ENCODE results near the gene PELI1. TPM values are rescaled to one million over a fixed set of nuclear protein-coding genes. Genes with fewer than 3 reads are reported as not detected.

The PELI1 gene
- total and polyA plus RNA-seq, 2 donors (not counting 3 experiments of a cell fraction or from before 2014, with no cell fraction given): 14.2 to 30.9 TPM

- Histone ChIP-seq H3K9ac (replicated peaks; ENCODE audit: extremely low read depth, insufficient read depth, low read length) (no peak overlapping the region), H3K9me1 (replicated peaks; ENCODE audit: control insufficient read depth, extremely low read depth, insufficient read depth, low read length) (no peaks in the 10 kb centered on the region), H3K4me3 (replicated peaks in 1 of 3; ENCODE audit: insufficient read depth in 1 of 3, low read depth in 1 of 3, low read length in 3 of 3) (no peak overlapping the region), H3K79me2 (ENCODE audit: control insufficient read depth, insufficient read depth, low read length) (peaks cover 92% of the 10 kb centered on the region), H3K9me3 (replicated peaks; ENCODE audit: control insufficient read depth, insufficient read depth, low read length) (no peaks in the 10 kb centered on the region), H4K20me1 (replicated peaks; ENCODE audit: control insufficient read depth, extremely low read depth, insufficient read depth, low read length) (peaks cover 12% of the 10 kb centered on the region), H3K27ac (ENCODE audit: insufficient read depth, low read depth, low read length) (no peak overlapping the region), H3K36me3 (ENCODE audit: control insufficient read depth in 2 of 2, extremely low read depth in 1 of 2, insufficient read depth in 2 of 2, low read length in 2 of 2) (no peaks in the 10 kb centered on the region), H3K27me3 (ENCODE audit: control insufficient read depth in 2 of 2, insufficient read depth in 2 of 2, low read length in 2 of 2) (no peaks in the 10 kb centered on the region), H2AFZ (ENCODE audit: low read depth, low read length) (no peak overlapping the region), H3K4me2 (ENCODE audit: insufficient read depth, low read length) (no peak overlapping the region), H3K4me1 (ENCODE audit: control insufficient read depth, extremely low read depth, insufficient read depth, low read length) (no peaks in the 10 kb centered on the region)
- ChIA-PET POLR2A (no interaction called here), CTCF (interaction anchor here (0.7 to 2.1 kb wide), 7 partner anchors 9 to 75 kb away, joined by 3 to 7 read pairs (median 5); no protein-coding TSS in a partner anchor)
- intact Hi-C loops (cut with micrococcal nuclease) (no loop called here), dilution Hi-C loops (cut with MboI; ENCODE audit: extremely low pct_ligation_motif_present, low sequenced_read_pairs) (no loop called here)
- DNase-seq (ENCODE audit: low read depth, low spot score) (no peak), FAIRE-seq (no peak)
- no TSS peak for BruUV-seq (replicated peaks)
- TF ChIP-seq JUN (IDR thresholded peaks at IDR 0.05; ENCODE audit: borderline replicate concordance, insufficient read depth, insufficient read length, low read depth): no peak
- no peak for TF ChIP-seq MYC (IDR thresholded peaks at IDR 0.05; ENCODE audit: low read depth, low read length)
Measured at GRCh38 chr2:64124571-64124970, 19.6 kb downstream of the PELI1 start.

- no peaks in the 10 kb centered on the region for H3K4me1 ChIP-seq (ENCODE audit: control insufficient read depth, extremely low read depth, insufficient read depth, low read length)
- peaks cover 12% of the 10 kb centered on the region for H4K20me1 ChIP-seq (replicated peaks; ENCODE audit: control insufficient read depth, extremely low read depth, insufficient read depth, low read length)
- no peaks in the 10 kb centered on the region for H3K27me3 ChIP-seq (ENCODE audit: control insufficient read depth in 2 of 2, insufficient read depth in 2 of 2, low read length in 2 of 2)
- no peak overlapping the region for H3K9ac ChIP-seq (replicated peaks; ENCODE audit: extremely low read depth, insufficient read depth, low read length)
- H3K79me2 ChIP-seq (ENCODE audit: control insufficient read depth, insufficient read depth, low read length): peaks cover 92% of the 10 kb centered on the region
- no peaks in the 10 kb centered on the region for H3K36me3 ChIP-seq (ENCODE audit: control insufficient read depth in 2 of 2, extremely low read depth in 1 of 2, insufficient read depth in 2 of 2, low read length in 2 of 2)
- BruUV-seq (replicated peaks): no TSS peak
- H3K9me3 ChIP-seq (replicated peaks; ENCODE audit: control insufficient read depth, insufficient read depth, low read length): no peaks in the 10 kb centered on the region
- ChIA-PET POLR2A (no interaction called here), CTCF (interaction anchor here (0.7 to 2.1 kb wide), 7 partner anchors 9 to 75 kb away, joined by 3 to 7 read pairs (median 5); no protein-coding TSS in a partner anchor)
- no peak overlapping the region for H2AFZ ChIP-seq (ENCODE audit: low read depth, low read length)
- dilution Hi-C loops (cut with MboI; ENCODE audit: extremely low pct_ligation_motif_present, low sequenced_read_pairs): no loop called here
- no peak for FAIRE-seq
- no peak overlapping the region for H3K4me3 ChIP-seq (replicated peaks in 1 of 3; ENCODE audit: insufficient read depth in 1 of 3, low read depth in 1 of 3, low read length in 3 of 3)
- H3K4me2 ChIP-seq (ENCODE audit: insufficient read depth, low read length): no peak overlapping the region
- no peak overlapping the region for H3K27ac ChIP-seq (ENCODE audit: insufficient read depth, low read depth, low read length)
- TF ChIP-seq, protein P1, sequence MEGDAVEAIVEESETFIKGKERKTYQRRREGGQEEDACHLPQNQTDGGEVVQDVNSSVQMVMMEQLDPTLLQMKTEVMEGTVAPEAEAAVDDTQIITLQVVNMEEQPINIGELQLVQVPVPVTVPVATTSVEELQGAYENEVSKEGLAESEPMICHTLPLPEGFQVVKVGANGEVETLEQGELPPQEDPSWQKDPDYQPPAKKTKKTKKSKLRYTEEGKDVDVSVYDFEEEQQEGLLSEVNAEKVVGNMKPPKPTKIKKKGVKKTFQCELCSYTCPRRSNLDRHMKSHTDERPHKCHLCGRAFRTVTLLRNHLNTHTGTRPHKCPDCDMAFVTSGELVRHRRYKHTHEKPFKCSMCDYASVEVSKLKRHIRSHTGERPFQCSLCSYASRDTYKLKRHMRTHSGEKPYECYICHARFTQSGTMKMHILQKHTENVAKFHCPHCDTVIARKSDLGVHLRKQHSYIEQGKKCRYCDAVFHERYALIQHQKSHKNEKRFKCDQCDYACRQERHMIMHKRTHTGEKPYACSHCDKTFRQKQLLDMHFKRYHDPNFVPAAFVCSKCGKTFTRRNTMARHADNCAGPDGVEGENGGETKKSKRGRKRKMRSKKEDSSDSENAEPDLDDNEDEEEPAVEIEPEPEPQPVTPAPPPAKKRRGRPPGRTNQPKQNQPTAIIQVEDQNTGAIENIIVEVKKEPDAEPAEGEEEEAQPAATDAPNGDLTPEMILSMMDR (IDR thresholded peaks at IDR 0.05; ENCODE audit: extremely low read depth in 1 of 2, insufficient read depth in 1 of 2, low read depth in 1 of 2, low read length in 2 of 2): no peak
- TF ChIP-seq FOS (IDR thresholded peaks at IDR 0.05; ENCODE audit: borderline replicate concordance, insufficient read depth, low read length) (no peak), MYC (IDR thresholded peaks at IDR 0.05; ENCODE audit: low read depth, low read length) (no peak), POLR2A (IDR thresholded peaks at IDR 0.05; ENCODE audit: low read depth, low read length) (no peak), GATA2 (IDR thresholded peaks at IDR 0.05; ENCODE audit: insufficient read depth, insufficient read length, low read depth, low read length) (no peak), POLR2AphosphoS5 (IDR thresholded peaks at IDR 0.05; ENCODE audit: insufficient read depth, low read depth, low read length) (no peak), EZH2 (IDR thresholded peaks at IDR 0.05; ENCODE audit: borderline replicate concordance, low read depth, low read length, severe bottlenecking) (no peak), JUN (IDR thresholded peaks at IDR 0.05; ENCODE audit: borderline replicate concordance, insufficient read depth, insufficient read length, low read depth) (no peak)
- TF ChIP-seq, protein P2, sequence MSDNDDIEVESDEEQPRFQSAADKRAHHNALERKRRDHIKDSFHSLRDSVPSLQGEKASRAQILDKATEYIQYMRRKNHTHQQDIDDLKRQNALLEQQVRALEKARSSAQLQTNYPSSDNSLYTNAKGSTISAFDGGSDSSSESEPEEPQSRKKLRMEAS (IDR thresholded peaks at IDR 0.05; ENCODE audit: insufficient read depth, insufficient read length): no peak
- no peak for DNase-seq (ENCODE audit: low read depth, low spot score)
- no peaks in the 10 kb centered on the region for H3K9me1 ChIP-seq (replicated peaks; ENCODE audit: control insufficient read depth, extremely low read depth, insufficient read depth, low read length)
- intact Hi-C loops (cut with micrococcal nuclease): no loop called here
Measured at GRCh38 chr2:64124168-64124567, 20.1 kb downstream of the PELI1 start.
